Neural progenitor cell (in vitro differentiated cells): ENCODE results near the gene TOR1AIP2. TPM values are rescaled to one million over a fixed set of nuclear protein-coding genes. Genes with fewer than 3 reads are reported as not detected.
A peak's percentile ranks its signal among the peaks of the same experiment; 100 is the strongest.

ENCODE experiments used
- DNase-seq: peaks from one replicate; pipeline ENCODE4 v3.0.0-alpha.2; 2016; ENCODE audit warnings: low spot score
- H2AFZ ChIP-seq: fragments of 200-600 bp; sonication (generic); replicated peaks from 2 replicates; pipeline ENCODE4 v1.6.1; 2016; ENCODE audit warnings: antibody characterized with exemption
- H3F3A ChIP-seq: fragments of 200-600 bp; sonication (generic); 2 replicates; pipeline ENCODE4 v1.6.1; 2016; ENCODE audit warnings: antibody characterized with exemption, low read depth
- H3K27ac ChIP-seq: fragments of 200-600 bp; sonication (generic); 2 replicates; pipeline ENCODE4 v1.5.1; 2016; ENCODE audit warnings: mild to moderate bottlenecking
- H3K27me3 ChIP-seq: fragments of 200-600 bp; sonication (generic); 2 replicates; pipeline ENCODE4 v1.6.1; 2016; ENCODE audit warnings: mild to moderate bottlenecking, moderate library complexity
- H3K36me3 ChIP-seq: fragments of 200-600 bp; sonication (generic); 2 replicates; pipeline ENCODE4 v1.5.1; 2016
- H3K4me1 ChIP-seq: fragments of 200-600 bp; sonication (generic); 2 replicates; pipeline ENCODE4 v1.6.1; 2016; ENCODE audit warnings: mixed run types
- H3K4me2 ChIP-seq: fragments of 200-600 bp; sonication (generic); 2 replicates; pipeline ENCODE4 v1.6.1; 2016
- H3K4me3 ChIP-seq: fragments of 200-600 bp; sonication (generic); 2 replicates; pipeline ENCODE4 v1.5.1; 2016
- H3K79me2 ChIP-seq: fragments of 200-600 bp; sonication (generic); 2 replicates; pipeline ENCODE4 v1.6.1; 2016; ENCODE audit warnings: low read depth
- H3K9ac ChIP-seq: fragments of 200-600 bp; sonication (generic); 2 replicates; pipeline ENCODE4 v1.6.1; 2016
- H3K9me3 ChIP-seq: fragments of 200-600 bp; sonication (generic); 2 replicates; pipeline ENCODE4 v1.5.1; 2016; ENCODE audit warnings: low read depth
- H4K20me1 ChIP-seq: fragments of 200-600 bp; sonication (generic); 2 replicates; pipeline ENCODE4 v1.6.1; 2016; ENCODE audit warnings: low read depth
- H3K27ac Mint-ChIP-seq: 3 replicates; pipeline ENCODE4 v1.8.0; 2021; ENCODE audit warnings: mixed read lengths
- H3K27me3 Mint-ChIP-seq: 2 replicates; pipeline ENCODE4 v1.8.0; 2022; ENCODE audit warnings: low read depth, mild to moderate bottlenecking, inconsistent platforms, moderate library complexity, mixed read lengths; ENCODE audit not compliant: insufficient read depth
- H3K36me3 Mint-ChIP-seq: 3 replicates; pipeline ENCODE4 v1.8.0; 2021; ENCODE audit warnings: mixed read lengths
- H3K4me1 Mint-ChIP-seq: 3 replicates; pipeline ENCODE4 v1.8.0; 2021; ENCODE audit warnings: mixed read lengths
- H3K4me3 Mint-ChIP-seq: 3 replicates; pipeline ENCODE4 v1.8.0; 2021; ENCODE audit warnings: mild to moderate bottlenecking, moderate library complexity, mixed read lengths
- H3K9me3 Mint-ChIP-seq: 3 replicates; pipeline ENCODE4 v1.8.0; 2020; ENCODE audit warnings: mixed read lengths
- CTCF ChIP-seq: fragments of 200-600 bp; sonication (generic); IDR thresholded peaks from 2 replicates; pipeline ENCODE4 v1.5.1; 2017; ENCODE audit warnings: antibody characterized with exemption, mild to moderate bottlenecking
- EZH2 ChIP-seq: fragments of 200-600 bp; sonication (generic); IDR thresholded peaks from 2 replicates; pipeline ENCODE4 v1.6.1; 2017; ENCODE audit warnings: antibody characterized with exemption, mild to moderate bottlenecking, moderate library complexity
- EZH2phosphoT487 ChIP-seq: fragments of 200-600 bp; sonication (generic); IDR thresholded peaks from 2 replicates; pipeline ENCODE4 v1.6.1; 2017; ENCODE audit warnings: antibody characterized with exemption
- total RNA-seq: library from RNA; depleted of rRNA; stranded (reverse); fragments of >200 nt; gene quantifications from 2 replicates; pipeline ENCODE4 v1.2.3, GENCODE V29; 2015; ENCODE audit warnings: low replicate concordance

Gene TOR1AIP2
- total RNA-seq, 1 donor from 2014 or later: 89.5 TPM

DNA sequence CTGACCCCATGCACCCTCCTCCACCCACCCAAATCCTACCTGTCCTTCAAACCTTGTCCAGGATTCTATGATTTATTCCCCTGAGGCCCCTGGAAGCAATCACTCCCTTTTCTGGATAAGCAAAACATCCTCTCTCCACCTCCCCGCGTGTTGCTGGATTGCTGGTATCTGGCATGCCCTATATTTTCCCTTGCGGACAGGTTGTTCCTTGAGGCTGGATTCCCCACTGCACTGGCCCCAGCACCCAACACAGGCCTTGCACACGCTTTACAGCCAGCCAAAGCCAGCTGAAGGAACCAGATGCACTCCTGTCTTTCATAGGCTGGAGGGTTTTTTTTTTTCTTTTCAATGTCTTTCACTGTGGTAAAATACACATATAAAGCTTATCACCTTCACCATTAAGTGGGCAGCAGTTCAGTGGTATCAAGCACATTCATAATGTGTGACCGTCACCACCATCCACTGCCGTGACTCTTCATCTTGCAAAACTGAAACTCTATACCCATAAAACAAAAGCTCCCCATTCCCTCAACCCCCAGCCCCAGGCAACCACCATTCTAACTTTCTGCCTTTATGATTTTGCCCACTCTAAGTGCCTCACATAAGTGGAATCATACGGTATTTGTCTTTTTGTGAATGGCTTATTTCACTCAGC, 50.9 kb downstream of the TOR1AIP2 start:
- H3K27me3 ChIP-seq: no peaks in the 10 kb centered on the region
- DNase-seq: no peak
- TF ChIP-seq EZH2 (no peak), CTCF (no peak), EZH2phosphoT487 (no peak)

DNA sequence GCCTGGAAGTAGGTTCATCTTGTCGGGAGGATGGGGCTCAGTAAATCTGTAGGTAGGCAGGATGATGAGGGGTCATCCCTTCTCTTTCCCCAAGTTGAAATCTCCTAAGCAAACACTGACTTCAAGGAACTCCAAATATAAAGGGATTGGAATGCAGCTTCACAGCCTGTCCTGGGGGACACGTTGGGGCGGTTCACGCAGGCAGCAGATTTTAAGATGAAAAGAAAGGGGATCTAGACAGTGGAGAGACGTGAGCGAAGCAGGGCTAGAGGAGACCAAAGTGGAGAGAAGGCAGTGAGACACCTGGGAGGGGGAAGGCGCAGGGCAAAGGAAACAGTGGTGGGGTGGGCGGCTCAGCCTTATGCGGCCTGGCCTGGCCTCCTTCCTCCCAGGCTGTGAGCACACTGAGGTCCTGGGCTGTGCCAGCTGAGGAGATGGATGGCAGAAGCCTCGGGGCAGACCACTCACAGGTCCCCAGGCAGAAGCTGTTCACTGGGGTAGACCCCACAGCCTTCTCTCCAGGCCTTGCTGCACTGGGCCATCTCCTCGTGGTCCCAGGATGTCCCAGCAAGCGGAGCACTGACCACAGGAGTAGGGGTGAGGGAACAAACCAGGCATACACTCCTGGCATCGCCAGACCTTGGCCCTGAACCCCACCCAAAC, 51.7 kb downstream of the TOR1AIP2 start:
- Histone ChIP-seq H2AFZ (peak overlapping the region; percentile 60), H3K27ac (no peak overlapping the region), H3F3A (no peaks in the 10 kb centered on the region), H3K79me2 (no peaks in the 10 kb centered on the region), H3K9ac (no peak overlapping the region), H3K4me1 (peaks cover 4% of the 10 kb centered on the region), H3K4me3 (no peak overlapping the region), H3K27me3 (no peaks in the 10 kb centered on the region), H3K9me3 (no peaks in the 10 kb centered on the region), H3K4me2 (no peak overlapping the region), H3K36me3 (no peaks in the 10 kb centered on the region), H4K20me1 (no peaks in the 10 kb centered on the region)
- Mint-ChIP-seq H3K4me3 (no peak overlapping the region), H3K27ac (no peak overlapping the region), H3K4me1 (peaks cover 7% of the 10 kb centered on the region), H3K27me3 (peaks cover 11% of the 10 kb centered on the region), H3K9me3 (no peaks in the 10 kb centered on the region), H3K36me3 (no peaks in the 10 kb centered on the region)
- DNase-seq: no peak
- no peak for TF ChIP-seq CTCF
- no peak for TF ChIP-seq EZH2
- TF ChIP-seq EZH2phosphoT487: no peak

More for the DNA sequence above, 50.9 kb downstream of the TOR1AIP2 start:
- no peak overlapping the region for H3K27ac ChIP-seq
- Mint-ChIP-seq H3K4me3 (no peak overlapping the region), H3K27ac (no peak overlapping the region), H3K27me3 (peaks cover 11% of the 10 kb centered on the region), H3K36me3 (no peaks in the 10 kb centered on the region), H3K4me1 (peaks cover 7% of the 10 kb centered on the region), H3K9me3 (no peaks in the 10 kb centered on the region)
- no peak overlapping the region for H2AFZ ChIP-seq
- no peak overlapping the region for H3K9ac ChIP-seq
- H3K4me1 ChIP-seq: peaks cover 4% of the 10 kb centered on the region
- H3K79me2 ChIP-seq: no peaks in the 10 kb centered on the region
- no peaks in the 10 kb centered on the region for H4K20me1 ChIP-seq
- H3K4me3 ChIP-seq: no peak overlapping the region
- H3F3A ChIP-seq: no peaks in the 10 kb centered on the region
- H3K4me2 ChIP-seq: no peak overlapping the region
- no peaks in the 10 kb centered on the region for H3K9me3 ChIP-seq
- H3K36me3 ChIP-seq: no peaks in the 10 kb centered on the region

GRCh38 chr1:179825206-179825605, 52.4 kb downstream of the TOR1AIP2 start:
- no peak overlapping the region for H3K27ac Mint-ChIP-seq
- Histone ChIP-seq H3F3A (no peaks in the 10 kb centered on the region), H3K27me3 (no peaks in the 10 kb centered on the region), H3K9ac (no peak overlapping the region), H3K79me2 (no peaks in the 10 kb centered on the region), H3K27ac (no peak overlapping the region), H3K4me3 (no peak overlapping the region), H2AFZ (no peak overlapping the region), H4K20me1 (no peaks in the 10 kb centered on the region), H3K4me2 (no peak overlapping the region), H3K36me3 (no peaks in the 10 kb centered on the region), H3K9me3 (no peaks in the 10 kb centered on the region), H3K4me1 (peaks cover 4% of the 10 kb centered on the region)
- peaks cover 8% of the 10 kb centered on the region for H3K27me3 Mint-ChIP-seq
- TF ChIP-seq EZH2phosphoT487: no peak
- TF ChIP-seq EZH2: no peak
- no peak for TF ChIP-seq CTCF
- peaks cover 7% of the 10 kb centered on the region for H3K4me1 Mint-ChIP-seq
- H3K4me3 Mint-ChIP-seq: no peak overlapping the region
- no peaks in the 10 kb centered on the region for H3K9me3 Mint-ChIP-seq
- DNase-seq: no peak
- H3K36me3 Mint-ChIP-seq: no peaks in the 10 kb centered on the region
